ENCODE data around the gene CALN1. TPM values are rescaled to one million over a fixed set of nuclear protein-coding genes. Genes with fewer than 3 reads are reported as not detected.

The CALN1 gene
- total and polyA plus RNA-seq, 4 donors: 0.14 to 0.84 (median 0.24) TPM

DNA sequence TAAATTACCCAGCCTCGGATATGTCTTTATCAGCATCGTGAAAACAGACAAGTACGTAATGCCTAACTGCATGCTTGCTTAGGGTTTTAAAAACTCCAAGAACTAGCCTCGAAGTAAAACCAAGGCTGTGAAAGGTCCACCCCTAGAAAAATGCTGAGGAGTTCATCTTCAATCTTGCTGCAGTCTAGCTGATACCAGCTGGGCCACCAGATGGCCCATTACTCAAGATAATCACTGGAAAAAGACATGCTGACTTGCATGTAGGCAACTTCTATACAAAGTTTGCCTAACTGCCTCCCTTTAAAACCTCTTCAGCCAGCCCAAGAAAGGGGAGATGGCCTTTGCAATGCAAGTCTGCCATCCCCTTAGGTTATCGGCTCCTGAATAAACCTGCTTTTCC lies 666.1 kb downstream of the CALN1 start:
- H3K27ac ChIP-seq (ENCODE audit: low read depth in 1 of 2, low read length in 2 of 2): no peak overlapping the region
- no peaks in the 10 kb centered on the region for H3K27me3 ChIP-seq (ENCODE audit: control insufficient read depth in 4 of 4, insufficient read depth in 4 of 4, low read length in 3 of 4)
- H3K4me3 ChIP-seq (ENCODE audit: low read depth in 1 of 3, low read length in 3 of 3): no peak overlapping the region
- TF ChIP-seq, protein P1, sequence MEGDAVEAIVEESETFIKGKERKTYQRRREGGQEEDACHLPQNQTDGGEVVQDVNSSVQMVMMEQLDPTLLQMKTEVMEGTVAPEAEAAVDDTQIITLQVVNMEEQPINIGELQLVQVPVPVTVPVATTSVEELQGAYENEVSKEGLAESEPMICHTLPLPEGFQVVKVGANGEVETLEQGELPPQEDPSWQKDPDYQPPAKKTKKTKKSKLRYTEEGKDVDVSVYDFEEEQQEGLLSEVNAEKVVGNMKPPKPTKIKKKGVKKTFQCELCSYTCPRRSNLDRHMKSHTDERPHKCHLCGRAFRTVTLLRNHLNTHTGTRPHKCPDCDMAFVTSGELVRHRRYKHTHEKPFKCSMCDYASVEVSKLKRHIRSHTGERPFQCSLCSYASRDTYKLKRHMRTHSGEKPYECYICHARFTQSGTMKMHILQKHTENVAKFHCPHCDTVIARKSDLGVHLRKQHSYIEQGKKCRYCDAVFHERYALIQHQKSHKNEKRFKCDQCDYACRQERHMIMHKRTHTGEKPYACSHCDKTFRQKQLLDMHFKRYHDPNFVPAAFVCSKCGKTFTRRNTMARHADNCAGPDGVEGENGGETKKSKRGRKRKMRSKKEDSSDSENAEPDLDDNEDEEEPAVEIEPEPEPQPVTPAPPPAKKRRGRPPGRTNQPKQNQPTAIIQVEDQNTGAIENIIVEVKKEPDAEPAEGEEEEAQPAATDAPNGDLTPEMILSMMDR (IDR thresholded peaks at IDR 0.05; ENCODE audit: low read depth, low read length, missing input control): no peak
- TF ChIP-seq, protein P2, sequence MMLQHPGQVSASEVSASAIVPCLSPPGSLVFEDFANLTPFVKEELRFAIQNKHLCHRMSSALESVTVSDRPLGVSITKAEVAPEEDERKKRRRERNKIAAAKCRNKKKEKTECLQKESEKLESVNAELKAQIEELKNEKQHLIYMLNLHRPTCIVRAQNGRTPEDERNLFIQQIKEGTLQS (IDR thresholded peaks at IDR 0.05): no peak
- TF ChIP-seq YY1 (IDR thresholded peaks at IDR 0.05) (no peak), GABPA (IDR thresholded peaks at IDR 0.05 in 1 of 2, conservative IDR thresholded peaks at IDR 0.05 in 1 of 2) (no peak), JUND (IDR thresholded peaks at IDR 0.05) (no peak), NR2F2 (IDR thresholded peaks at IDR 0.05) (no peak), EGR1 (IDR thresholded peaks at IDR 0.05; ENCODE audit: low read depth in 2 of 2) (no peak), FOXA2 (IDR thresholded peaks at IDR 0.05) (no peak), HNF4A (conservative IDR thresholded peaks at IDR 0.05) (no peak)
- TF ChIP-seq, protein P3, sequence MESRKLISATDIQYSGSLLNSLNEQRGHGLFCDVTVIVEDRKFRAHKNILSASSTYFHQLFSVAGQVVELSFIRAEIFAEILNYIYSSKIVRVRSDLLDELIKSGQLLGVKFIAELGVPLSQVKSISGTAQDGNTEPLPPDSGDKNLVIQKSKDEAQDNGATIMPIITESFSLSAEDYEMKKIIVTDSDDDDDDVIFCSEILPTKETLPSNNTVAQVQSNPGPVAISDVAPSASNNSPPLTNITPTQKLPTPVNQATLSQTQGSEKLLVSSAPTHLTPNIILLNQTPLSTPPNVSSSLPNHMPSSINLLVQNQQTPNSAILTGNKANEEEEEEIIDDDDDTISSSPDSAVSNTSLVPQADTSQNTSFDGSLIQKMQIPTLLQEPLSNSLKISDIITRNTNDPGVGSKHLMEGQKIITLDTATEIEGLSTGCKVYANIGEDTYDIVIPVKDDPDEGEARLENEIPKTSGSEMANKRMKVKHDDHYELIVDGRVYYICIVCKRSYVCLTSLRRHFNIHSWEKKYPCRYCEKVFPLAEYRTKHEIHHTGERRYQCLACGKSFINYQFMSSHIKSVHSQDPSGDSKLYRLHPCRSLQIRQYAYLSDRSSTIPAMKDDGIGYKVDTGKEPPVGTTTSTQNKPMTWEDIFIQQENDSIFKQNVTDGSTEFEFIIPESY (IDR thresholded peaks at IDR 0.05): no peak
- WGBS: 79% methylated on average over 5 of the region's 5 CpGs
- no peaks in the 10 kb centered on the region for H3K4me1 ChIP-seq (ENCODE audit: control insufficient read depth in 4 of 4, insufficient read depth in 4 of 4, low read length in 3 of 4)
- DNase-seq (ENCODE audit: low spot score): no peak
- no peaks in the 10 kb centered on the region for H3K36me3 ChIP-seq (ENCODE audit: control insufficient read depth in 4 of 4, insufficient read depth in 3 of 4, low read depth in 1 of 4, low read length in 3 of 4)
- H3K9me3 ChIP-seq (ENCODE audit: control insufficient read depth in 4 of 4, low read length in 3 of 4): peaks cover 1 to 6% (median 3%) of the 10 kb centered on the region in 4 donors
- no peak overlapping the region for H3K9ac ChIP-seq (ENCODE audit: low read depth in 1 of 2, low read length in 2 of 2)

DNA sequence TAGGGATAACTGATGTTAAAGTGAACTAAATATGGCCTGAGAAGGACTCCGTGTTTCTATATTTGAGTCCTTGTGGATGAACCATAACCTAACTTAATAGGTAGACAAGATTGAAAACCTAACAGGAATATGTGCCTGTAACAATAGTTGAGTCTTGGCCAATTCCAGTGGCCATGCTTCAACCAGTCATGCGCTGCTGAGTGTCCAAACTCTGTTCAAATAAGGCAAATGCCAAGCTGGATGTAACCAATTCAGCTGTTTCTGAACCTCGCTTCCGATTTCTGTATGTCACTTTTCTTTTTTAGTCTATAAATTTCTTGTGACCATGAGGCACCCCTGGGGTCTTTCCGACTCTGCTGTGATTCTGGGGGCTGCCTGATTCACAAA lies 672.0 kb downstream of the CALN1 start:
- DNase-seq (ENCODE audit: low spot score): no peak
- Histone ChIP-seq H3K4me1 (ENCODE audit: control insufficient read depth in 4 of 4, insufficient read depth in 4 of 4, low read length in 3 of 4) (no peaks in the 10 kb centered on the region), H3K36me3 (ENCODE audit: control insufficient read depth in 4 of 4, insufficient read depth in 3 of 4, low read depth in 1 of 4, low read length in 3 of 4) (no peaks in the 10 kb centered on the region), H3K4me3 (ENCODE audit: low read depth in 1 of 3, low read length in 3 of 3) (no peak overlapping the region), H3K9me3 (ENCODE audit: control insufficient read depth in 4 of 4, low read length in 3 of 4) (no peaks in the 10 kb centered on the region), H3K9ac (ENCODE audit: low read depth in 1 of 2, low read length in 2 of 2) (no peak overlapping the region), H3K27ac (ENCODE audit: low read depth in 1 of 2, low read length in 2 of 2) (no peak overlapping the region), H3K27me3 (ENCODE audit: control insufficient read depth in 4 of 4, insufficient read depth in 4 of 4, low read length in 3 of 4) (no peaks in the 10 kb centered on the region)
- TF ChIP-seq RXRA (IDR thresholded peaks at IDR 0.05) (no peak), RAD21 (IDR thresholded peaks at IDR 0.05) (no peak), FOXA2 (IDR thresholded peaks at IDR 0.05) (no peak), GABPA (IDR thresholded peaks at IDR 0.05 in 1 of 2, conservative IDR thresholded peaks at IDR 0.05 in 1 of 2) (no peak), REST (IDR thresholded peaks at IDR 0.05) (no peak), JUND (IDR thresholded peaks at IDR 0.05) (no peak), TAF1 (conservative IDR thresholded peaks at IDR 0.05) (no peak), YY1 (IDR thresholded peaks at IDR 0.05) (no peak), NR2F2 (IDR thresholded peaks at IDR 0.05) (no peak), HNF4A (conservative IDR thresholded peaks at IDR 0.05) (no peak), EGR1 (IDR thresholded peaks at IDR 0.05; ENCODE audit: low read depth in 2 of 2) (no peak), HNF4G (IDR thresholded peaks at IDR 0.05) (no peak), SP1 (IDR thresholded peaks at IDR 0.05) (no peak), FOXA1 (IDR thresholded peaks at IDR 0.05) (no peak)
- TF ChIP-seq, protein P3 (IDR thresholded peaks at IDR 0.05): no peak
- TF ChIP-seq, protein P4, sequence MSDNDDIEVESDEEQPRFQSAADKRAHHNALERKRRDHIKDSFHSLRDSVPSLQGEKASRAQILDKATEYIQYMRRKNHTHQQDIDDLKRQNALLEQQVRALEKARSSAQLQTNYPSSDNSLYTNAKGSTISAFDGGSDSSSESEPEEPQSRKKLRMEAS (IDR thresholded peaks at IDR 0.05): no peak
- TF ChIP-seq, protein P1 (IDR thresholded peaks at IDR 0.05; ENCODE audit: low read depth, low read length, missing input control): no peak
- TF ChIP-seq, protein P2 (IDR thresholded peaks at IDR 0.05): no peak
- 85% methylated on average over 5 of the region's 5 CpGs for WGBS

All from liver (tissue), 9 donors.